ELF-1 (cell line): ENCODE results near the gene KCTD16.
A peak's percentile ranks its signal among the peaks of the same experiment; 100 is the strongest.

Experiments used
- DNase-seq: peaks from one replicate; pipeline ENCODE4 v3.0.0-alpha.2; 2016; ENCODE audit warnings: low read depth, low spot score

The KCTD16 gene

GRCh38 chr5:144170276-144171024 is at the start of gene KCTD16, which contains the start of gene YIPF5:
TSS of gene KCTD16 (plus strand) at chr5:144170873.
TSS of gene YIPF5 (minus strand) at chr5:144170659. CDS start at chr5:144169955, 704 bp downstream.
- DNase-seq: peak; percentile 99

GRCh38 chr5:144121577-144121976 is 49.1 kb upstream of the KCTD16 start:
- no peak for DNase-seq

GRCh38 chr5:144122081-144122480 is 48.6 kb upstream of the KCTD16 start:
- DNase-seq: no peak

- DNase-seq: no peak
Observed at GRCh38 chr5:144122641-144123040, 48.0 kb upstream of the KCTD16 start.

GRCh38 chr5:144125163-144125726 is 45.4 kb upstream of the KCTD16 start:
- peak; percentile 27 for DNase-seq

- no peak for DNase-seq
Observed at GRCh38 chr5:144126707-144127106, 44.0 kb upstream of the KCTD16 start.

GRCh38 chr5:144128844-144129243 is 41.8 kb upstream of the KCTD16 start:
- DNase-seq: no peak

- no peak for DNase-seq
Observed at GRCh38 chr5:144130306-144130705, 40.4 kb upstream of the KCTD16 start.

GRCh38 chr5:144131261-144131660 is 39.4 kb upstream of the KCTD16 start:
- DNase-seq: no peak

- DNase-seq: no peak
Observed at GRCh38 chr5:144133050-144133633, 37.5 kb upstream of the KCTD16 start.

GRCh38 chr5:144134194-144134826 is 36.4 kb upstream of the KCTD16 start:
- DNase-seq: no peak

GRCh38 chr5:144135113-144135762 is 35.4 kb upstream of the KCTD16 start:
- no peak for DNase-seq

- no peak for DNase-seq
Observed at GRCh38 chr5:144139586-144139985, 31.1 kb upstream of the KCTD16 start.

GRCh38 chr5:144141585-144141984 is 29.1 kb upstream of the KCTD16 start:
- no peak for DNase-seq

GRCh38 chr5:144142139-144142823 is 28.4 kb upstream of the KCTD16 start:
- DNase-seq: peak; percentile 10

GRCh38 chr5:144142824-144143162 is 27.9 kb upstream of the KCTD16 start:
- DNase-seq: no peak

- no peak for DNase-seq
Observed at GRCh38 chr5:144143625-144144024, 27.0 kb upstream of the KCTD16 start.

GRCh38 chr5:144144956-144145751 is 25.5 kb upstream of the KCTD16 start:
- no peak for DNase-seq

- no peak for DNase-seq
Observed at GRCh38 chr5:144151026-144151425, 19.6 kb upstream of the KCTD16 start.

GRCh38 chr5:144156767-144157171 is 13.9 kb upstream of the KCTD16 start:
- no peak for DNase-seq

GRCh38 chr5:144162686-144163085 is 8.0 kb upstream of the KCTD16 start:
- no peak for DNase-seq
